SK-N-MC (cell line): Measurements from ENCODE around the gene ZNF699.

Source experiments
- EZH2 ChIP-seq: fragments of 200-600 bp; sonication (generic); IDR thresholded peaks from one replicate; pipeline ENCODE4 v1.6.1; 2017; ENCODE audit warnings: antibody characterized with exemption
- POLR2AphosphoS5 ChIP-seq: IDR thresholded peaks from 2 replicates; pipeline ENCODE4 v1.6.1; 2012; ENCODE audit warnings: mild to moderate bottlenecking, low read depth, low read length, borderline replicate concordance

GRCh38 chr19:9309139-9309973, at the start of gene ZNF699:
- TF ChIP-seq POLR2AphosphoS5 (peak; percentile 53; the same call in 1 of the 2 replicates), EZH2 (no peak)
